GM12878 (cell line): ENCODE measurements around the gene NTRK1. TPM values are rescaled to one million over a fixed set of nuclear protein-coding genes. Genes with fewer than 3 reads are reported as not detected.

Experiments used
- ATAC-seq: fragments of 200-7000 bp; cut with Tn5 transposase; 3 replicates; pipeline ENCODE4 v1.9.1; 2020; ENCODE audit warnings: mild to moderate bottlenecking, moderate library complexity
- BruUV-seq: library from RNA; stranded (reverse); fragments of 400-500 nt; replicated peaks from 2 replicates; lab custom pipeline; 2021; lab: Mats Ljungman, UMichigan
- CTCF ChIA-PET: fragments of 300-600 bp; sonication (Branson Sonifier 250); formaldehyde crosslinking; extraction: SDS; loops from one replicate; lab custom pipeline; 2021; ENCODE audit warnings: inconsistent platforms; lab: Yijun Ruan, JAX
- POLR2A ChIA-PET: fragments of 350-600 bp; formaldehyde crosslinking; extraction: SDS; loops from one replicate; lab custom pipeline; 2021; ENCODE audit warnings: inconsistent platforms; lab: Charles Lee
- RAD21 ChIA-PET: fragments of 300-600 bp; sonication (Branson Sonifier 250); formaldehyde crosslinking; loops from one replicate; lab custom pipeline; 2023; ENCODE audit warnings: antibody characterized with exemption; ENCODE audit not compliant: unreplicated experiment; lab: Charles Lee
- SMC1A ChIA-PET: fragments of 300-600 bp; sonication (Branson Sonifier 250); formaldehyde crosslinking; loops from one replicate; lab custom pipeline; 2023; ENCODE audit not compliant: unreplicated experiment, uncharacterized antibody; lab: Charles Lee
- DNase-seq: peaks from one replicate; pipeline ENCODE4 v3.0.0-alpha.2; 2011; ENCODE audit warnings: low read depth, low spot score
- FAIRE-seq: peaks from 3 replicates; lab custom pipeline; 2011; peaks lifted over from hg19 to GRCh38; lab: Jason Lieb, UNC
- H2AFZ ChIP-seq: 2 replicates; pipeline ENCODE4 v1.6.0; 2011; ENCODE audit warnings: low read depth, low read length, control low read depth; ENCODE audit not compliant: control insufficient read depth
- H3K27ac ChIP-seq: 2 replicates; pipeline ENCODE4 v1.5.1; 2011; ENCODE audit warnings: control low read depth; ENCODE audit not compliant: control insufficient read depth, insufficient read depth
- H3K27me3 ChIP-seq, 2 experiments: replicated peaks in 1 of 2; 2 replicates each; pipeline versions ENCODE4 v1.6.0 to v1.6.1; 2011; ENCODE audit warnings: low read length in 1 of 2; ENCODE audit not compliant: control insufficient read depth in 2 of 2, insufficient read depth in 2 of 2
- H3K36me3 ChIP-seq, 2 experiments: 2 replicates each; pipeline ENCODE4 v1.5.1; 2011; ENCODE audit warnings: low read length in 1 of 2; ENCODE audit not compliant: control insufficient read depth in 2 of 2, insufficient read depth in 2 of 2
- H3K4me1 ChIP-seq: 2 replicates; pipeline ENCODE4 v1.6.1; 2011; ENCODE audit warnings: mild to moderate bottlenecking, low read length, moderate library complexity, mixed read lengths; ENCODE audit not compliant: control insufficient read depth, insufficient read depth
- H3K4me2 ChIP-seq: 2 replicates; pipeline ENCODE4 v1.6.0; 2011; ENCODE audit warnings: control low read depth; ENCODE audit not compliant: control insufficient read depth, insufficient read depth
- H3K4me3 ChIP-seq: fragments of 200-600 bp; sonication (generic); 2 replicates; pipeline ENCODE4 v1.5.1; 2016
- H3K79me2 ChIP-seq: 2 replicates; pipeline ENCODE4 v1.6.0; 2011; ENCODE audit warnings: low read length; ENCODE audit not compliant: control insufficient read depth, insufficient read depth
- H3K9ac ChIP-seq: 2 replicates; pipeline ENCODE4 v1.8.0; 2011; ENCODE audit warnings: low read length, control low read depth, mixed read lengths; ENCODE audit not compliant: control insufficient read depth, insufficient read depth
- H3K9me3 ChIP-seq: replicated peaks from 3 replicates; pipeline ENCODE4 v1.5.1; 2011; ENCODE audit warnings: mild to moderate bottlenecking, low read length; ENCODE audit not compliant: control insufficient read depth, insufficient read depth
- H4K20me1 ChIP-seq: 2 replicates; pipeline ENCODE4 v1.6.0; 2011; ENCODE audit not compliant: control insufficient read depth, insufficient read depth
- JUND ChIP-seq: IDR thresholded peaks from 2 replicates; pipeline ENCODE4 v1.6.1; 2012; ENCODE audit warnings: low read depth, mild to moderate bottlenecking, low read length, improper control_type of control experiment, moderate library complexity
- SKIL ChIP-seq: fragments of 450-650 bp; IDR thresholded peaks from 2 replicates; pipeline ENCODE4 v1.6.1; 2017; ENCODE audit warnings: mild to moderate bottlenecking, low read depth, inconsistent platforms; ENCODE audit not compliant: poor library complexity, severe bottlenecking
- TAF1 ChIP-seq: IDR thresholded peaks from 2 replicates; pipeline ENCODE4 v1.6.1; 2011; ENCODE audit warnings: mild to moderate bottlenecking, low read depth, low read length, borderline replicate concordance
- ZNF384 ChIP-seq: IDR thresholded peaks from 2 replicates; pipeline ENCODE4 v1.6.1; 2012; ENCODE audit warnings: low read depth, mild to moderate bottlenecking, low read length, improper control_type of control experiment, borderline replicate concordance
- WGBS: methylation state at CpG from one replicate; pipeline ENCODE4 v1.1.6; 2016; ENCODE audit warnings: low lambda C conversion rate; ENCODE audit not compliant: insufficient replicate concordance, insufficient coverage; ENCODE audit errors: missing lambda C conversion rate; 5-methylcytosine and 5-hydroxymethylcytosine counted together
- in situ Hi-C: fragments of 300-500 bp; cut with MboI; formaldehyde crosslinking; loops from 9 replicates; pipeline ENCODE4 v1.14.3; 2018; ENCODE audit warnings: mixed read lengths
- intact Hi-C: fragments of 100-400 bp; cut with micrococcal nuclease; formaldehyde crosslinking; loops from one replicate; pipeline ENCODE4 v1.14.2; 2022; ENCODE audit not compliant: unreplicated experiment
- polyA plus RNA-seq, 11 experiments: library from polyadenylated mRNA; depleted of rRNA in 4 of 11; unstranded in 6 of 11; stranded (reverse) in 5 of 11; fragments of >200 nt; fragmentation: Nextera tagmentation in 4 of 11; fragmentation: Illumina TruSeq in 1 of 11; extraction: Ambion mirVana in 4 of 11; extraction: Trizol in 1 of 11; gene quantifications; 1 replicate in 1 of 11; 2 replicates in 10 of 11; pipeline versions ENCODE4 v1.2.1 to v1.2.3, GENCODE V29; 2011 to 2016; ENCODE audit warnings: inconsistent platforms in 2 of 11, missing spikeins in 2 of 11, low read depth in 1 of 11
- total RNA-seq, 4 experiments: library from RNA; depleted of rRNA in 3 of 4; stranded (reverse); fragments of >200 nt in 3 of 4; fragmentation: Illumina TruSeq in 1 of 4; extraction: Trizol in 1 of 4; gene quantifications; 2 replicates each; pipeline versions ENCODE4 v1.2.1 to v1.2.3, GENCODE V29; 2013 to 2021

The NTRK1 gene
- total and polyA plus RNA-seq, 10 of the 15 experiments (the other 5 are each of a cell fraction or from before 2014, with no cell fraction given) = 0.10 to 0.56 (median 0.40) TPM; not detected in 7

GRCh38 chr1:156910309-156910782, 49.7 kb downstream of the NTRK1 start (continued):
- no peak for TF ChIP-seq SKIL

DNA sequence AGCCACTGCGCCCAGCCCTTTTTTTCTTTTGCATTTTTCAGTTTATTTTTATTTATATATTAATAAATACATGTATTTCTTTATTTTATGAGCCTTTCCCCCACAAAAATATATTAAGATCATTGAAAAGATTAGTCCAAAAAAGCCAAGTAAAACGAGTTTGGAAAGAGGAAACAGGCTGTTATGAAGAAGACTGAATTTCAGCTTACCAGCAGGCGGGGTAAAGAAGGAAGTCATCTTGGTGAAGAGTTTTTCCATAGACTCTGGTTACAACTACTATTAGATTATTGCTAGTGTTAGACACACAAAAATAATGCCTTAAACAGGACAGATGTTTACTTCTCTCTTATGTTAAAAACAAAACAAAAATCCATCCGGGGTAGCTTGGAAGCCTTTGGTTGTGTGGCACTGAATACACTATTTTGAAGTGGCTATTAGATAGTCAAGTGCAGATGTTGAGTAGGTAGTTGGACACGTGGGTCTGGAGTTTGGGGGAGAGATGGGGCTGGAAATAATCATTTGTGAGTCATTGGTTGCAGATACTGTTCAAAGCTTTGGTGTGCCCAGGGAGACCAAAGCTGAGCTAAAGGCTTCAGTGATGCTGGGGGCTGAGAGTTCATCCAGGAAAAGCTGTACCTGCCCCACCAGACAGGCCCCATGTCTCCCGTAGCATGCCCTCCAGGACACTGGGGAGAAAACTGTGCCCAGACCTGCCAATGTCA, 51.1 kb downstream of the NTRK1 start:
- in situ Hi-C loops (no loop called here), intact Hi-C loops (loop anchor here (5.0 to 10.0 kb wide), 3 partner anchors 46 to 243 kb away; no protein-coding TSS in a partner anchor)
- WGBS = 14% methylated on average over 6 of the region's 6 CpGs
- RAD21 ChIA-PET = interaction anchor here (1.4 to 5.6 kb wide), 2 partner anchors 16 to 162 kb away, joined by 3 to 33 read pairs; no protein-coding TSS in a partner anchor
- no peak for ATAC-seq
- SMC1A ChIA-PET = interaction anchor here (1.4 to 3.6 kb wide), 3 partner anchors 17 to 244 kb away, joined by 4 to 19 read pairs (median 4); no protein-coding TSS in a partner anchor
- H3K36me3 ChIP-seq = no peaks in the 10 kb centered on the region
- DNase-seq = no peak
- H3K4me3 ChIP-seq = no peak overlapping the region
- POLR2A ChIA-PET = no interaction called here
- peaks cover 0 to 2% of the 10 kb centered on the region in 2 experiments; a peak in 1 of 4 replicates for H3K27me3 ChIP-seq
- no peaks in the 10 kb centered on the region for H3K9me3 ChIP-seq
- no peak for FAIRE-seq
- H2AFZ ChIP-seq = no peak overlapping the region
- no peaks in the 10 kb centered on the region for H3K4me1 ChIP-seq
- H3K27ac ChIP-seq = no peak overlapping the region
- BruUV-seq = no TSS peak
- no peak overlapping the region for H3K9ac ChIP-seq
- CTCF ChIA-PET = interaction anchor here (0.7 to 4.7 kb wide), 14 partner anchors 10 to 829 kb away, joined by 3 to 47 read pairs (median 3); no protein-coding TSS in a partner anchor
- no peak overlapping the region for H3K4me2 ChIP-seq
- no peaks in the 10 kb centered on the region for H4K20me1 ChIP-seq
- TF ChIP-seq JUND (no peak), ZNF384 (no peak), TAF1 (no peak)
- TF ChIP-seq, all 136 proteins: peak for 0
- H3K79me2 ChIP-seq = no peaks in the 10 kb centered on the region
